Gastroesophageal sphincter (tissue), 3 donors: ENCODE data around the gene CHKA.

Source experiments
- EP300 ChIP-seq: sonication (generic); formaldehyde crosslinking; IDR thresholded peaks from one replicate; pipeline ENCODE4 v1.6.1; 2017; ENCODE audit warnings: antibody characterized with exemption, mild to moderate bottlenecking
- POLR2A ChIP-seq, 2 donors: fragments of 450-650 bp; IDR thresholded peaks; one replicate each; pipeline ENCODE4 v1.6.1; 2017; ENCODE audit warnings: antibody characterized with exemption in 2 of 2, mild to moderate bottlenecking in 2 of 2, moderate library complexity in 1 of 2
- POLR2AphosphoS5 ChIP-seq: sonication (generic); formaldehyde crosslinking; IDR thresholded peaks from one replicate; pipeline ENCODE4 v1.6.1; 2017; ENCODE audit warnings: antibody characterized with exemption
- TF ChIP-seq, protein P1 (sequence below), 4 experiments: fragments of 200-600 bp in 2 of 4; fragments of 450-650 bp in 2 of 4; sonication (generic) in 1 of 4; IDR thresholded peaks; one replicate each; pipeline ENCODE4 v1.5.1; 2017 to 2019; ENCODE audit warnings: antibody characterized with exemption in 4 of 4, mild to moderate bottlenecking in 2 of 4, moderate library complexity in 2 of 4

DNA sequence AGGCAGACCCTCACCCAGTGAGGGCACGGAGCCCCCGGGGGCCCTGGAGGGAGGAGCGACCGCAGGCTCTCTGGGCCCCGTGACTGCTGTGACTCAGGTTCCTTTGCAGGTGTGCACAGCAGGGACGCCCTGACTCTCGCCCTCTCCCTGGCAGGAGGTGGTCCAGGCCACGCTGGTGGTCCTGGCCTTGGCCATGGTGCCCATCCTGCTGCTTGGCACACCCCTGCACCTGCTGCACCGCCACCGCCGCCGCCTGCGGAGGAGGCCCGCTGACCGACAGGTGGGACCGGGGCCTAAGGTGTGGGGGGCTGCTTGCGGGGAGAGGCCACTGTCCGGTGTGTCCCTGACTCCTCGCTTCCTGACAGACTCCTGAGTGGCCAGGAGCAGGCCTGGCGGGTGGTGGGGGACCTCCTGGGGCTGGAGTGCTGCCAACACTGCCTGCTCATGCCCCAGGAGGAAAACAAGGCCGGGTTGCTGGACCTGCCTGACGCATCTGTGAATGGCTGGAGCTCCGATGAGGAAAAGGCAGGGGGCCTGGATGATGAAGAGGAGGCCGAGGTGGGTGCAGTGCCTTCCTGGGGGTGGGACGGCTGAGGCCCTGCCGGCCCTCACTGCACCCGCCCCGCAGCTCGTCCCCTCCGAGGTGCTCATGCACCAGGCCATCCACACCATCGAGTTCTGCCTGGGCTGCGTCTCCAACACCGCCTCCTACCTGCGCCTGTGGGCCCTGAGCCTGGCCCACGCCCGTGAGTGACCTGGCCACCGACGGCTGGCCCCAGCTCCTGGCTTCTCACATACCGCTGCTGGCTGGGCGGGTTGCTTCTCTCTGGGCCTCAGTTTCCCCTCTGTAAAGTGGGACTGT is 71.4 kb downstream of the CHKA start:
- TF ChIP-seq, protein P1, sequence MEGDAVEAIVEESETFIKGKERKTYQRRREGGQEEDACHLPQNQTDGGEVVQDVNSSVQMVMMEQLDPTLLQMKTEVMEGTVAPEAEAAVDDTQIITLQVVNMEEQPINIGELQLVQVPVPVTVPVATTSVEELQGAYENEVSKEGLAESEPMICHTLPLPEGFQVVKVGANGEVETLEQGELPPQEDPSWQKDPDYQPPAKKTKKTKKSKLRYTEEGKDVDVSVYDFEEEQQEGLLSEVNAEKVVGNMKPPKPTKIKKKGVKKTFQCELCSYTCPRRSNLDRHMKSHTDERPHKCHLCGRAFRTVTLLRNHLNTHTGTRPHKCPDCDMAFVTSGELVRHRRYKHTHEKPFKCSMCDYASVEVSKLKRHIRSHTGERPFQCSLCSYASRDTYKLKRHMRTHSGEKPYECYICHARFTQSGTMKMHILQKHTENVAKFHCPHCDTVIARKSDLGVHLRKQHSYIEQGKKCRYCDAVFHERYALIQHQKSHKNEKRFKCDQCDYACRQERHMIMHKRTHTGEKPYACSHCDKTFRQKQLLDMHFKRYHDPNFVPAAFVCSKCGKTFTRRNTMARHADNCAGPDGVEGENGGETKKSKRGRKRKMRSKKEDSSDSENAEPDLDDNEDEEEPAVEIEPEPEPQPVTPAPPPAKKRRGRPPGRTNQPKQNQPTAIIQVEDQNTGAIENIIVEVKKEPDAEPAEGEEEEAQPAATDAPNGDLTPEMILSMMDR (IDR thresholded peaks at IDR 0.05): no peak
- TF ChIP-seq POLR2AphosphoS5 (no peak), POLR2A (IDR thresholded peaks at IDR 0.05) (no peak), EP300 (no peak)
